ENCODE data around the gene USP44. TPM values are rescaled to one million over a fixed set of nuclear protein-coding genes. Genes with fewer than 3 reads are reported as not detected.

USP44 gene
- total RNA-seq, 1 experiment from 2014 or later: not detected

GRCh38 chr12:95473231-95473883 lies 77.9 kb downstream of the USP44 start:
- peak overlapping the region; percentile 90 for H3K4me3 Mint-ChIP-seq (ENCODE audit: unreplicated experiment)
- intact Hi-C loops (cut with micrococcal nuclease): loop anchor here (5.0 to 10.0 kb wide), 2 partner anchors 76 to 159 kb away; no protein-coding TSS in a partner anchor
- TF ChIP-seq CTCF (IDR thresholded peaks at IDR 0.05; ENCODE audit: unreplicated experiment): no peak
- TSS peak; percentile 91 for BruUV-seq (replicated peaks)
- peak overlapping the region; percentile 99 for H3K27ac Mint-ChIP-seq (ENCODE audit: low read depth, unreplicated experiment)
- ChIA-PET POLR2A (interaction anchor here (0.6 to 4.6 kb wide), 68 partner anchors 10 to 1267 kb away, joined by 3 to 81 read pairs (median 5); partner anchors contain the start of genes FGD6, NDUFA12, NR2C1 and VEZT), CTCF (interaction anchor here (0.5 to 1.1 kb wide), 2 partner anchors 152 to 618 kb away, joined by 3 read pairs; no protein-coding TSS in a partner anchor)
- peaks cover 26% of the 10 kb centered on the region for H3K36me3 Mint-ChIP-seq (ENCODE audit: insufficient read depth, unreplicated experiment)
- peaks cover 7% of the 10 kb centered on the region for H3K9me3 Mint-ChIP-seq (ENCODE audit: unreplicated experiment)
- H3K27me3 Mint-ChIP-seq (ENCODE audit: insufficient read depth, unreplicated experiment): no peaks in the 10 kb centered on the region
- peaks cover 12% of the 10 kb centered on the region for H3K4me1 Mint-ChIP-seq (ENCODE audit: insufficient read depth, unreplicated experiment)
- peak; percentile 62 for DNase-seq (ENCODE audit: unreplicated experiment)

- no peak for DNase-seq (ENCODE audit: unreplicated experiment)
- H3K27ac Mint-ChIP-seq (ENCODE audit: low read depth, unreplicated experiment): no peak overlapping the region
- no TSS peak for BruUV-seq (replicated peaks)
- intact Hi-C loops (cut with micrococcal nuclease): loop anchor here (5.0 to 10.0 kb wide), 2 partner anchors 73 to 155 kb away; no protein-coding TSS in a partner anchor
- no peaks in the 10 kb centered on the region for H3K36me3 Mint-ChIP-seq (ENCODE audit: insufficient read depth, unreplicated experiment)
- no peak for TF ChIP-seq CTCF (IDR thresholded peaks at IDR 0.05; ENCODE audit: unreplicated experiment)
- CTCF ChIA-PET: no interaction called here
- no peak overlapping the region for H3K4me3 Mint-ChIP-seq (ENCODE audit: unreplicated experiment)
- POLR2A ChIA-PET: interaction anchor here (1.4 kb wide), 1 partner anchor 73 kb away, joined by 3 read pairs; no protein-coding TSS in a partner anchor
- H3K27me3 Mint-ChIP-seq (ENCODE audit: insufficient read depth, unreplicated experiment): no peaks in the 10 kb centered on the region
- no peaks in the 10 kb centered on the region for H3K4me1 Mint-ChIP-seq (ENCODE audit: insufficient read depth, unreplicated experiment)
- no peaks in the 10 kb centered on the region for H3K9me3 Mint-ChIP-seq (ENCODE audit: unreplicated experiment)
Measured at GRCh38 chr12:95470300-95470699, 81.0 kb downstream of the USP44 start.

Other genes with a start within 250 kb of the USP44 start
- 91.5 and 122 TPM in 2 replicates for gene METAP2, start 77.3 kb downstream of the USP44 start, total RNA-seq (2022)
- gene NTN4, start 239.3 kb upstream of the USP44 start, total RNA-seq (2022): 53.0 and 96.4 TPM in 2 replicates

All from MCF 10A (cell line).